Fibroblast of lung (primary cell): ENCODE results near the gene LRRC70. TPM values are rescaled to one million over a fixed set of nuclear protein-coding genes. Genes with fewer than 3 reads are reported as not detected.

Experiments
- DNase-seq, 2 donors: peaks; one replicate each; pipeline versions ENCODE4 v3.0.0 to v3.0.0-alpha.2; 2010; ENCODE audit warnings: low read depth in 2 of 2
- H2AFZ ChIP-seq: 2 replicates; pipeline ENCODE4 v1.5.1; 2012; ENCODE audit warnings: low read length, control low read depth, inconsistent platforms
- H3K27ac ChIP-seq: 2 replicates; pipeline ENCODE4 v1.5.1; 2011; ENCODE audit warnings: low read length, control low read depth; ENCODE audit not compliant: insufficient read depth
- H3K27me3 ChIP-seq: 2 replicates; pipeline ENCODE4 v1.5.1; 2011; ENCODE audit warnings: mild to moderate bottlenecking, low read length; ENCODE audit not compliant: control insufficient read depth, insufficient read depth
- H3K36me3 ChIP-seq: 2 replicates; pipeline ENCODE4 v1.5.1; 2011; ENCODE audit warnings: low read length; ENCODE audit not compliant: control insufficient read depth, insufficient read depth
- H3K4me1 ChIP-seq: 2 replicates; pipeline ENCODE4 v1.5.1; 2011; ENCODE audit warnings: low read length; ENCODE audit not compliant: control insufficient read depth, insufficient read depth; ENCODE audit errors: extremely low read depth
- H3K4me2 ChIP-seq: 2 replicates; pipeline ENCODE4 v1.5.1; 2011; ENCODE audit warnings: low read length, control low read depth; ENCODE audit not compliant: insufficient read depth; ENCODE audit errors: extremely low read depth
- H3K4me3 ChIP-seq, 4 experiments: fragments of 200-600 bp in 1 of 4; sonication (generic) in 1 of 4; replicated peaks in 1 of 4; 2 replicates each; pipeline ENCODE4 v1.5.1; 2011 to 2016; ENCODE audit warnings: low read length in 4 of 4, low read depth in 3 of 4, mild to moderate bottlenecking in 3 of 4, control low read depth in 2 of 4, inconsistent platforms in 1 of 4, mixed read lengths in 1 of 4; ENCODE audit not compliant: insufficient read depth in 1 of 4; ENCODE audit errors: control extremely low read depth in 1 of 4
- H3K79me2 ChIP-seq: 2 replicates; pipeline ENCODE4 v1.5.1; 2012; ENCODE audit warnings: mild to moderate bottlenecking, low read length, inconsistent platforms; ENCODE audit not compliant: control insufficient read depth, insufficient read depth
- H3K9ac ChIP-seq: 2 replicates; pipeline ENCODE4 v1.5.1; 2011; ENCODE audit warnings: mild to moderate bottlenecking, low read length, control low read depth; ENCODE audit not compliant: insufficient read depth
- H3K9me3 ChIP-seq: 2 replicates; pipeline ENCODE4 v1.5.1; 2012; ENCODE audit warnings: low read depth, low read length; ENCODE audit not compliant: control insufficient read depth, insufficient read depth
- H4K20me1 ChIP-seq: 2 replicates; pipeline ENCODE4 v1.5.1; 2011; ENCODE audit warnings: low read length; ENCODE audit not compliant: control insufficient read depth, insufficient read depth; ENCODE audit errors: extremely low read depth
- CTCF ChIP-seq, 2 donors: IDR thresholded peaks in 1 of 2; conservative IDR thresholded peaks in 1 of 2; 1 replicate in 1 of 2; 2 replicates in 1 of 2; pipeline ENCODE4 v1.5.1; 2011 to 2012; ENCODE audit warnings: low read length in 2 of 2, control low read depth in 1 of 2, inconsistent platforms in 1 of 2, low read depth in 1 of 2, mild to moderate bottlenecking in 1 of 2
- EZH2 ChIP-seq: IDR thresholded peaks from 2 replicates; pipeline ENCODE4 v1.5.1; 2012; ENCODE audit warnings: low read length, control low read depth, mild to moderate bottlenecking; ENCODE audit errors: missing control alignments
- polyA plus RNA-seq, 2 donors: library from polyadenylated mRNA; depleted of rRNA in 1 of 2; stranded (reverse) in 1 of 2; unstranded in 1 of 2; fragments of >200 nt; gene quantifications; 2 replicates each; pipeline ENCODE4 v1.2.1, GENCODE V29; 2011 to 2012; ENCODE audit warnings: missing spikeins in 1 of 2
- total RNA-seq: library from RNA; depleted of rRNA; stranded (reverse); fragments of >200 nt; gene quantifications from 2 replicates; pipeline ENCODE4 v1.2.1, GENCODE V29; 2014

LRRC70 gene
- total and polyA plus RNA-seq, 2 donors (not counting 1 experiment from before 2014, with no cell fraction given), result 0.34 to 1.3 TPM

- Histone ChIP-seq H3K27me3 (no peaks in the 10 kb centered on the region), H3K79me2 (no peaks in the 10 kb centered on the region), H3K9me3 (no peaks in the 10 kb centered on the region), H4K20me1 (no peaks in the 10 kb centered on the region), H3K9ac (no peak overlapping the region), H3K4me3 (no peak overlapping the region), H3K4me2 (no peak overlapping the region), H3K4me1 (no peaks in the 10 kb centered on the region), H2AFZ (no peak overlapping the region), H3K36me3 (no peaks in the 10 kb centered on the region), H3K27ac (no peak overlapping the region)
- TF ChIP-seq CTCF (conservative IDR thresholded peaks at IDR 0.05 in 1 of 2, IDR thresholded peaks at IDR 0.05 in 1 of 2; ENCODE audit: low read depth in 1 of 2, low read length in 2 of 2) (no peak), EZH2 (no peak)
- DNase-seq, result no peak
Observed at GRCh38 chr5:62555930-62556329, 22.7 kb upstream of the LRRC70 start.

GRCh38 chr5:62558941-62559340, 19.7 kb upstream of the LRRC70 start:
- Histone ChIP-seq H3K27ac (no peak overlapping the region), H3K4me3 (no peak overlapping the region), H4K20me1 (no peaks in the 10 kb centered on the region), H3K27me3 (no peaks in the 10 kb centered on the region), H2AFZ (no peak overlapping the region), H3K9ac (no peak overlapping the region), H3K4me1 (no peaks in the 10 kb centered on the region), H3K36me3 (no peaks in the 10 kb centered on the region), H3K9me3 (no peaks in the 10 kb centered on the region), H3K79me2 (no peaks in the 10 kb centered on the region), H3K4me2 (no peak overlapping the region)
- TF ChIP-seq EZH2 (no peak), CTCF (conservative IDR thresholded peaks at IDR 0.05 in 1 of 2, IDR thresholded peaks at IDR 0.05 in 1 of 2; ENCODE audit: low read depth in 1 of 2, low read length in 2 of 2) (no peak)
- DNase-seq, result no peak

GRCh38 chr5:62560786-62561185, 17.8 kb upstream of the LRRC70 start:
- no peak for TF ChIP-seq EZH2
- TF ChIP-seq CTCF (conservative IDR thresholded peaks at IDR 0.05 in 1 of 2, IDR thresholded peaks at IDR 0.05 in 1 of 2; ENCODE audit: low read depth in 1 of 2, low read length in 2 of 2), result no peak
- peak in 1 of 2 donors; percentile 20 for DNase-seq
- H3K9ac ChIP-seq, result no peak overlapping the region

More at GRCh38 chr5:62560786-62561185, 17.8 kb upstream of the LRRC70 start:
- H3K4me3 ChIP-seq, result no peak overlapping the region
- H3K4me1 ChIP-seq, result no peaks in the 10 kb centered on the region
- H3K79me2 ChIP-seq, result no peaks in the 10 kb centered on the region
- H3K27me3 ChIP-seq, result no peaks in the 10 kb centered on the region
- no peaks in the 10 kb centered on the region for H3K9me3 ChIP-seq
- H2AFZ ChIP-seq, result no peak overlapping the region
- no peak overlapping the region for H3K4me2 ChIP-seq
- no peaks in the 10 kb centered on the region for H4K20me1 ChIP-seq
- no peak overlapping the region for H3K27ac ChIP-seq
- H3K36me3 ChIP-seq, result no peaks in the 10 kb centered on the region
